GM12878 (cell line): Measurements from ENCODE around the gene IHH. TPM values are rescaled to one million over a fixed set of nuclear protein-coding genes. Genes with fewer than 3 reads are reported as not detected.

Source experiments
- ATAC-seq: fragments of 200-7000 bp; cut with Tn5 transposase; 3 replicates; pipeline ENCODE4 v1.9.1; 2020; ENCODE audit warnings: mild to moderate bottlenecking, moderate library complexity
- BruUV-seq: library from RNA; stranded (reverse); fragments of 400-500 nt; replicated peaks from 2 replicates; lab custom pipeline; 2021; lab: Mats Ljungman, UMichigan
- CTCF ChIA-PET: fragments of 300-600 bp; sonication (Branson Sonifier 250); formaldehyde crosslinking; extraction: SDS; loops from one replicate; lab custom pipeline; 2021; ENCODE audit warnings: inconsistent platforms; lab: Yijun Ruan, JAX
- POLR2A ChIA-PET: fragments of 350-600 bp; formaldehyde crosslinking; extraction: SDS; loops from one replicate; lab custom pipeline; 2021; ENCODE audit warnings: inconsistent platforms; lab: Charles Lee
- RAD21 ChIA-PET: fragments of 300-600 bp; sonication (Branson Sonifier 250); formaldehyde crosslinking; loops from one replicate; lab custom pipeline; 2023; ENCODE audit warnings: antibody characterized with exemption; ENCODE audit not compliant: unreplicated experiment; lab: Charles Lee
- SMC1A ChIA-PET: fragments of 300-600 bp; sonication (Branson Sonifier 250); formaldehyde crosslinking; loops from one replicate; lab custom pipeline; 2023; ENCODE audit not compliant: unreplicated experiment, uncharacterized antibody; lab: Charles Lee
- DNase-seq: peaks from one replicate; pipeline ENCODE4 v3.0.0-alpha.2; 2011; ENCODE audit warnings: low read depth, low spot score
- FAIRE-seq: peaks from 3 replicates; lab custom pipeline; 2011; peaks lifted over from hg19 to GRCh38; lab: Jason Lieb, UNC
- H2AFZ ChIP-seq: 2 replicates; pipeline ENCODE4 v1.6.0; 2011; ENCODE audit warnings: low read depth, low read length, control low read depth; ENCODE audit not compliant: control insufficient read depth
- H3K27ac ChIP-seq: 2 replicates; pipeline ENCODE4 v1.5.1; 2011; ENCODE audit warnings: control low read depth; ENCODE audit not compliant: control insufficient read depth, insufficient read depth
- H3K27me3 ChIP-seq, 2 experiments: replicated peaks in 1 of 2; 2 replicates each; pipeline versions ENCODE4 v1.6.0 to v1.6.1; 2011; ENCODE audit warnings: low read length in 1 of 2; ENCODE audit not compliant: control insufficient read depth in 2 of 2, insufficient read depth in 2 of 2
- H3K36me3 ChIP-seq, 2 experiments: 2 replicates each; pipeline ENCODE4 v1.5.1; 2011; ENCODE audit warnings: low read length in 1 of 2; ENCODE audit not compliant: control insufficient read depth in 2 of 2, insufficient read depth in 2 of 2
- H3K4me1 ChIP-seq: 2 replicates; pipeline ENCODE4 v1.6.1; 2011; ENCODE audit warnings: mild to moderate bottlenecking, low read length, moderate library complexity, mixed read lengths; ENCODE audit not compliant: control insufficient read depth, insufficient read depth
- H3K4me2 ChIP-seq: 2 replicates; pipeline ENCODE4 v1.6.0; 2011; ENCODE audit warnings: control low read depth; ENCODE audit not compliant: control insufficient read depth, insufficient read depth
- H3K4me3 ChIP-seq: fragments of 200-600 bp; sonication (generic); 2 replicates; pipeline ENCODE4 v1.5.1; 2016
- H3K79me2 ChIP-seq: 2 replicates; pipeline ENCODE4 v1.6.0; 2011; ENCODE audit warnings: low read length; ENCODE audit not compliant: control insufficient read depth, insufficient read depth
- H3K9ac ChIP-seq: 2 replicates; pipeline ENCODE4 v1.8.0; 2011; ENCODE audit warnings: low read length, control low read depth, mixed read lengths; ENCODE audit not compliant: control insufficient read depth, insufficient read depth
- H3K9me3 ChIP-seq: replicated peaks from 3 replicates; pipeline ENCODE4 v1.5.1; 2011; ENCODE audit warnings: mild to moderate bottlenecking, low read length; ENCODE audit not compliant: control insufficient read depth, insufficient read depth
- H4K20me1 ChIP-seq: 2 replicates; pipeline ENCODE4 v1.6.0; 2011; ENCODE audit not compliant: control insufficient read depth, insufficient read depth
- CHD2 ChIP-seq: IDR thresholded peaks from 2 replicates; pipeline ENCODE4 v1.6.1; 2011; ENCODE audit warnings: low read depth, low read length, improper control_type of control experiment, borderline replicate concordance
- CHD4 ChIP-seq: fragments of 200-600 bp; sonication (generic); IDR thresholded peaks from 2 replicates; pipeline ENCODE4 v1.6.1; 2016; ENCODE audit warnings: mild to moderate bottlenecking
- EZH2 ChIP-seq: IDR thresholded peaks from 2 replicates; pipeline ENCODE4 v1.6.1; 2012; ENCODE audit warnings: low read depth, mild to moderate bottlenecking, control low read depth, inconsistent platforms, low read length, borderline replicate concordance; ENCODE audit not compliant: control insufficient read depth
- IRF4 ChIP-seq: IDR thresholded peaks from 2 replicates; pipeline ENCODE4 v1.6.1; 2011; ENCODE audit warnings: low read depth, low read length
- MTA3 ChIP-seq: IDR thresholded peaks from 2 replicates; pipeline ENCODE4 v1.6.1; 2012; ENCODE audit warnings: low read length, inconsistent platforms, borderline replicate concordance
- NR2F1 ChIP-seq: fragments of 450-650 bp; conservative IDR thresholded peaks from 2 replicates; pipeline ENCODE4 v1.6.1; 2017; ENCODE audit warnings: mild to moderate bottlenecking
- RAD51 ChIP-seq: fragments of 450-650 bp; IDR thresholded peaks from 2 replicates; pipeline ENCODE4 v1.6.1; 2016; ENCODE audit warnings: moderate library complexity, mild to moderate bottlenecking, inconsistent platforms
- SIX5 ChIP-seq: IDR thresholded peaks from 2 replicates; pipeline ENCODE4 v1.6.1; 2011; ENCODE audit warnings: mild to moderate bottlenecking, low read depth, low read length, moderate library complexity; ENCODE audit not compliant: severe bottlenecking
- SMARCA5 ChIP-seq: fragments of 450-650 bp; IDR thresholded peaks from 2 replicates; pipeline ENCODE4 v1.6.1; 2017; ENCODE audit warnings: mild to moderate bottlenecking
- SUPT20H ChIP-seq: IDR thresholded peaks from 2 replicates; pipeline ENCODE4 v1.6.1; 2011; ENCODE audit warnings: low read depth, mild to moderate bottlenecking, low read length, moderate library complexity, borderline replicate concordance; ENCODE audit not compliant: control insufficient read depth
- TAF1 ChIP-seq: IDR thresholded peaks from 2 replicates; pipeline ENCODE4 v1.6.1; 2011; ENCODE audit warnings: mild to moderate bottlenecking, low read depth, low read length, borderline replicate concordance
- ZNF274 ChIP-seq: IDR thresholded peaks from one replicate; pipeline ENCODE4 v1.8.0; 2011; ENCODE audit not compliant: insufficient read length, insufficient read depth
- WGBS: methylation state at CpG from one replicate; pipeline ENCODE4 v1.1.6; 2016; ENCODE audit warnings: low lambda C conversion rate; ENCODE audit not compliant: insufficient replicate concordance, insufficient coverage; ENCODE audit errors: missing lambda C conversion rate; 5-methylcytosine and 5-hydroxymethylcytosine counted together
- in situ Hi-C: fragments of 300-500 bp; cut with MboI; formaldehyde crosslinking; loops from 9 replicates; pipeline ENCODE4 v1.14.3; 2018; ENCODE audit warnings: mixed read lengths
- intact Hi-C: fragments of 100-400 bp; cut with micrococcal nuclease; formaldehyde crosslinking; loops from one replicate; pipeline ENCODE4 v1.14.2; 2022; ENCODE audit not compliant: unreplicated experiment
- polyA plus RNA-seq, 11 experiments: library from polyadenylated mRNA; depleted of rRNA in 4 of 11; unstranded in 6 of 11; stranded (reverse) in 5 of 11; fragments of >200 nt; fragmentation: Nextera tagmentation in 4 of 11; fragmentation: Illumina TruSeq in 1 of 11; extraction: Ambion mirVana in 4 of 11; extraction: Trizol in 1 of 11; gene quantifications; 1 replicate in 1 of 11; 2 replicates in 10 of 11; pipeline versions ENCODE4 v1.2.1 to v1.2.3, GENCODE V29; 2011 to 2016; ENCODE audit warnings: inconsistent platforms in 2 of 11, missing spikeins in 2 of 11, low read depth in 1 of 11
- total RNA-seq, 4 experiments: library from RNA; depleted of rRNA in 3 of 4; stranded (reverse); fragments of >200 nt in 3 of 4; fragmentation: Illumina TruSeq in 1 of 4; extraction: Trizol in 1 of 4; gene quantifications; 2 replicates each; pipeline versions ENCODE4 v1.2.1 to v1.2.3, GENCODE V29; 2013 to 2021
- TF ChIP-seq, protein P1 (sequence below): IDR thresholded peaks from 2 replicates; pipeline ENCODE4 v1.6.1; 2011; ENCODE audit warnings: borderline replicate concordance, low read depth, mild to moderate bottlenecking, moderate library complexity, low read length; ENCODE audit not compliant: insufficient read depth, poor library complexity, severe bottlenecking
- TF ChIP-seq, protein P2 (sequence below): fragments of 450-650 bp; IDR thresholded peaks from 2 replicates; pipeline ENCODE4 v1.6.1; 2017; ENCODE audit warnings: mild to moderate bottlenecking, moderate library complexity

The IHH gene
- total and polyA plus RNA-seq, 10 of the 15 experiments (the other 5 are each of a cell fraction or from before 2014, with no cell fraction given), result 0.04 TPM; not detected in 9

DNA sequence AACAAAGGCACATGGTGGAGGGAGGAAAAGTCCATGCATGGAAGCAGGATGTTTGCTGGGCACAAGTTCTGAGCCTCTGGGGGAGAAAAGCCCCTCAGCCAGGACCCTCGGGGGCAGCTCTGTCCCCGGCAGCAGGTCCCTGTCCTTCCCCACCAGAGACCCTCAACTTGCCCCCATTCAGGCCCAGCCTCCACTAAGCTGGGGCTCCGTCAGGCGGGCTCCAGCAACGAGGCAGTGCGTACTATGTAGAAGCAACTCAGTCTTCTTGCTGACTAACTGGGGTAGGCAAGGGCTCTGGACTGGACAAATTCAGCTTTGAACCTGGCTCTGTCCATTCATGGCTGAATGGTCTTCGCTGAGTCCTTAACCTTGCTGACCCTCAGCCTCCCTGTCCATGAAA, 42.4 kb downstream of the IHH start (continued):
- TF ChIP-seq CHD2 (no peak), ZNF274 (no peak), NR2F1 (no peak)
- TF ChIP-seq, protein P1, sequence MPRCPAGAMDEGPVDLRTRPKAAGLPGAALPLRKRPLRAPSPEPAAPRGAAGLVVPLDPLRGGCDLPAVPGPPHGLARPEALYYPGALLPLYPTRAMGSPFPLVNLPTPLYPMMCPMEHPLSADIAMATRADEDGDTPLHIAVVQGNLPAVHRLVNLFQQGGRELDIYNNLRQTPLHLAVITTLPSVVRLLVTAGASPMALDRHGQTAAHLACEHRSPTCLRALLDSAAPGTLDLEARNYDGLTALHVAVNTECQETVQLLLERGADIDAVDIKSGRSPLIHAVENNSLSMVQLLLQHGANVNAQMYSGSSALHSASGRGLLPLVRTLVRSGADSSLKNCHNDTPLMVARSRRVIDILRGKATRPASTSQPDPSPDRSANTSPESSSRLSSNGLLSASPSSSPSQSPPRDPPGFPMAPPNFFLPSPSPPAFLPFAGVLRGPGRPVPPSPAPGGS, result no peak

DNA sequence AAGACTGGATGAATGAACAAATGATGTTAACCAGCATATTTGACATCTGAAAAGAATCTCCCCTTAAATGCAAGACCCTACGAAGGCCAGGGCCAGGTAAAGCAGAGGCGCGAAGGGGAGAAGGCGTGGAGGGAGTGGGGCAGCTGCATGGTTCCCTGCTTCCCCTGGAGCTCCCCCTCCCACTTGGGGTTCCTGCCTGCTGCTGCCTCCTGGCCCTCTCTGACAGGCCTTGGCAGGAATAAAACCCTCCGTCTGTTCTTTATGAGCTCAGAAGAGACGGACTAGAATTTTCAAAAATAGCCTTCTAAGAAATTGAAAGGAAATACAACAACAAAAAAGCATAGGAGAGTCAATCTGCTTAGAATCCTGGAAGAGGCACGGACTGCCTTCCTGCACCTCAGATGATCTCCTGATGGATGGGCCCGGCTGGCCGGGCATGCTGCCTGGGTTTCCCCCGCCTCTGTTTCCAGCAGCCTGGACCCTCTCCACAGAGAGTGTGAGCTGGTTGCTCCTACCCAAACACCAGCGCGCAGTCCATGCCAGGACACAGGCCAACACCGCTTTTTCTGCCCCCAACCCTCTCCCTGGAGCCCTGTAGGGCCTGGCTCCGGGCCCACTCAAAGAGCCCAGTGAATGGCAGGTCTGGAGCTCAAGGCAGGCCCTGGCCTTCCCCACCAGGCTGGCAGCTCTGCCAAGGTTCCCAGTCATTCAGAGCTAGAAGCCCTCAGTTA, 43.4 kb downstream of the IHH start:
- in situ Hi-C loops, result no loop called here
- RAD21 ChIA-PET, result no interaction called here
- no peaks in the 10 kb centered on the region for H3K79me2 ChIP-seq
- CTCF ChIA-PET, result interaction anchor here (0.9 to 1.5 kb wide), 3 partner anchors 12 to 137 kb away, joined by 3 to 4 read pairs (median 3); no protein-coding TSS in a partner anchor
- POLR2A ChIA-PET, result no interaction called here
- ATAC-seq (no peak), DNase-seq (no peak), FAIRE-seq (no peak)
- WGBS, result 39% methylated on average over 14 of the region's 14 CpGs
- SMC1A ChIA-PET, result no interaction called here
- no TSS peak for BruUV-seq
- H3K4me3 ChIP-seq, result no peak overlapping the region
- H3K9ac ChIP-seq, result no peak overlapping the region
- H3K27ac ChIP-seq, result no peak overlapping the region
- H3K9me3 ChIP-seq, result no peaks in the 10 kb centered on the region
- intact Hi-C loops, result no loop called here
- H3K4me2 ChIP-seq, result no peak overlapping the region
- H3K27me3 ChIP-seq, result peaks cover 1 to 2% of the 10 kb centered on the region in 2 experiments; a peak in 1 of 4 replicates
- TF ChIP-seq EZH2, result no peak
- no peak for TF ChIP-seq SIX5
- TF ChIP-seq RAD51, result no peak
- TF ChIP-seq, protein P2, sequence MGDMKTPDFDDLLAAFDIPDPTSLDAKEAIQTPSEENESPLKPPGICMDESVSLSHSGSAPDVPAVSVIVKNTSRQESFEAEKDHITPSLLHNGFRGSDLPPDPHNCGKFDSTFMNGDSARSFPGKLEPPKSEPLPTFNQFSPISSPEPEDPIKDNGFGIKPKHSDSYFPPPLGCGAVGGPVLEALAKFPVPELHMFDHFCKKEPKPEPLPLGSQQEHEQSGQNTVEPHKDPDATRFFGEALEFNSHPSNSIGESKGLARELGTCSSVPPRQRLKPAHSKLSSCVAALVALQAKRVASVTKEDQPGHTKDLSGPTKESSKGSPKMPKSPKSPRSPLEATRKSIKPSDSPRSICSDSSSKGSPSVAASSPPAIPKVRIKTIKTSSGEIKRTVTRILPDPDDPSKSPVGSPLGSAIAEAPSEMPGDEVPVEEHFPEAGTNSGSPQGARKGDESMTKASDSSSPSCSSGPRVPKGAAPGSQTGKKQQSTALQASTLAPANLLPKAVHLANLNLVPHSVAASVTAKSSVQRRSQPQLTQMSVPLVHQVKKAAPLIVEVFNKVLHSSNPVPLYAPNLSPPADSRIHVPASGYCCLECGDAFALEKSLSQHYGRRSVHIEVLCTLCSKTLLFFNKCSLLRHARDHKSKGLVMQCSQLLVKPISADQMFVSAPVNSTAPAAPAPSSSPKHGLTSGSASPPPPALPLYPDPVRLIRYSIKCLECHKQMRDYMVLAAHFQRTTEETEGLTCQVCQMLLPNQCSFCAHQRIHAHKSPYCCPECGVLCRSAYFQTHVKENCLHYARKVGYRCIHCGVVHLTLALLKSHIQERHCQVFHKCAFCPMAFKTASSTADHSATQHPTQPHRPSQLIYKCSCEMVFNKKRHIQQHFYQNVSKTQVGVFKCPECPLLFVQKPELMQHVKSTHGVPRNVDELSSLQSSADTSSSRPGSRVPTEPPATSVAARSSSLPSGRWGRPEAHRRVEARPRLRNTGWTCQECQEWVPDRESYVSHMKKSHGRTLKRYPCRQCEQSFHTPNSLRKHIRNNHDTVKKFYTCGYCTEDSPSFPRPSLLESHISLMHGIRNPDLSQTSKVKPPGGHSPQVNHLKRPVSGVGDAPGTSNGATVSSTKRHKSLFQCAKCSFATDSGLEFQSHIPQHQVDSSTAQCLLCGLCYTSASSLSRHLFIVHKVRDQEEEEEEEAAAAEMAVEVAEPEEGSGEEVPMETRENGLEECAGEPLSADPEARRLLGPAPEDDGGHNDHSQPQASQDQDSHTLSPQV, result no peak
- TF ChIP-seq TAF1, result no peak
- TF ChIP-seq SUPT20H, result no peak
- TF ChIP-seq MTA3, result no peak
- no peak for TF ChIP-seq IRF4
- TF ChIP-seq ZNF274, result no peak
- no peak for TF ChIP-seq CHD4
- no peak for TF ChIP-seq SMARCA5
- no peaks in the 10 kb centered on the region for H3K36me3 ChIP-seq
- H4K20me1 ChIP-seq, result no peaks in the 10 kb centered on the region
- no peak overlapping the region for H2AFZ ChIP-seq
- H3K4me1 ChIP-seq, result no peaks in the 10 kb centered on the region
